Thyroid gland (tissue), 4 donors: Measurements from ENCODE around the gene PPP1R12B. TPM values are rescaled to one million over a fixed set of nuclear protein-coding genes. Genes with fewer than 3 reads are reported as not detected.
"Not testable (repeated sequence)": the region's sequence is repeated elsewhere in the genome, so short reads cannot be mapped to it uniquely, and the experiment has no call there.

Experiments used
- DNase-seq, 2 donors: peaks; one replicate each; pipeline ENCODE4 v3.0.0-alpha.2; 2019
- H3K27ac ChIP-seq, 3 donors: fragments of 200-600 bp; sonication (generic); 1 replicate in 2 of 3; 2 replicates in 1 of 3; pipeline ENCODE4 v1.5.1; 2016 to 2019; ENCODE audit warnings: mild to moderate bottlenecking in 1 of 3, moderate library complexity in 1 of 3
- H3K27me3 ChIP-seq: fragments of 200-600 bp; sonication (generic); one replicate; pipeline ENCODE4 v1.5.1; 2019
- H3K36me3 ChIP-seq, 2 donors: fragments of 200-600 bp; sonication (generic); one replicate each; pipeline ENCODE4 v1.5.1; 2016 to 2019
- H3K4me1 ChIP-seq, 2 donors: fragments of 200-600 bp; sonication (generic); one replicate each; pipeline ENCODE4 v1.5.1; 2017 to 2019
- H3K4me3 ChIP-seq, 3 donors: fragments of 200-600 bp; sonication (generic); replicated peaks in 1 of 3; 1 replicate in 2 of 3; 2 replicates in 1 of 3; pipeline ENCODE4 v1.5.1; 2016; ENCODE audit warnings: mild to moderate bottlenecking in 1 of 3
- H3K9me3 ChIP-seq: fragments of 200-600 bp; sonication (generic); one replicate; pipeline ENCODE4 v1.5.1; 2017
- CTCF ChIP-seq, 6 experiments: fragments of 200-600 bp in 3 of 6; fragments of 450-650 bp in 3 of 6; sonication (generic) in 3 of 6; IDR thresholded peaks; one replicate each; pipeline ENCODE4 v1.5.1; 2016 to 2019; ENCODE audit warnings: antibody characterized with exemption in 6 of 6, mild to moderate bottlenecking in 2 of 6, inconsistent platforms in 1 of 6, moderate library complexity in 1 of 6
- WGBS, 2 donors: methylation state at CpG; one replicate each; pipeline ENCODE4 v1.1.5; 2017; 5-methylcytosine and 5-hydroxymethylcytosine counted together
- intact Hi-C: fragments of 100-400 bp; cut with DNase I; formaldehyde crosslinking; loops from one replicate; pipeline ENCODE4 v1.15.1; 2023
- total RNA-seq, 4 donors: library from RNA; depleted of rRNA; stranded (reverse); fragments of >200 nt; gene quantifications; one replicate each; pipeline ENCODE4 v1.2.3, GENCODE V29; 2016

Gene PPP1R12B
- total RNA-seq, 4 donors from 2014 or later = 34.9 to 48.5 (median 41.3) TPM

DNA sequence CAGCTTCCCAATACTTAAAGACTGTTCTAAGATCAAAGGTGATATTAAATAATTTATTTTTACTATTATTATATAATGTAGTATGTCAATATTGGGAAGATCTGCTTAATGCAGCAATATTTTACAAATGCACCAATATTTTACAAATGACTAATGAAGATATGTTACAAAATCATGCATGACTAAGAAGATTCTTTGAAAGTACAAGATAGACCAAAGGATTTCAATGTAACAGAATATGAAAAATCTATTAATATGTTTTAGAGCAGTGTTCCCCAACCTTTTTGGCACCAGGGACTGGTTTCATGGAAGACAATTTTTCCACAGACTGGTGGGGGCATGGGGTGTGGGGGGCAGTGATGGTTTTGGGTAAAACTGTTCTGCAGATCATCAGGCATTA is 132.1 kb downstream of the PPP1R12B start:
- H3K36me3 ChIP-seq, DNase-seq, H3K4me1 ChIP-seq, H3K4me3 ChIP-seq, intact Hi-C loops, H3K9me3 ChIP-seq, H3K27me3 ChIP-seq, H3K27ac ChIP-seq: not testable (repeated sequence)

- H3K27me3 ChIP-seq, DNase-seq, H3K4me3 ChIP-seq, H3K9me3 ChIP-seq, H3K36me3 ChIP-seq, intact Hi-C loops, H3K27ac ChIP-seq, H3K4me1 ChIP-seq: not testable (repeated sequence)
- 70 to 82% methylated on average over 2 of the region's 2 CpGs for WGBS, 2 donors
Observed at GRCh38 chr1:202483362-202483761, 134.9 kb downstream of the PPP1R12B start.

- 90 to 91% methylated on average over 2 of the region's 2 CpGs for WGBS, 2 donors
Observed at GRCh38 chr1:202484032-202484431, 135.5 kb downstream of the PPP1R12B start.

DNA sequence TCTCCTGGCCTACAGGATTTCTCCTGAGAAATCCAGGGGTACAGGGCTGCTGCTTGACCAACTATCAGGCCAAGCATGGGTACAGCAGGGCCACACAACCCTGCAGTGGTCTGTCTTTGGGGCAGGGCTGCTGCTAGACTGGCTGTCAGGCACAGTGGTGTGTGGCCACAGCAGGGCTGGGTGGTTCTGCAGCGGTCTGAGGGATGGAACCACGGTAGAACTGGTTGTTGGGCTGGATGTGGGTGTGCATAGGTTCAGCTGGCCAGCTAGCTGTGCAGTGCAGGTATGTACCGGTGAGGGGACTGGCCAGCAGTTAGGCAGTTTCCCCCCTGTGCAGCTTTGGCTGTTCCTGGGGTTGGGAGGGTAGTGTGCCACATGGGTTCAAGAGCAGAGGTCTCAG is 136.3 kb downstream of the PPP1R12B start:
- 90 to 93% methylated on average over 3 of the region's 3 CpGs for WGBS, 2 donors
- H3K9me3 ChIP-seq, H3K27me3 ChIP-seq, H3K36me3 ChIP-seq, intact Hi-C loops, H3K27ac ChIP-seq, H3K4me1 ChIP-seq, H3K4me3 ChIP-seq, DNase-seq: not testable (repeated sequence)

More at GRCh38 chr1:202484032-202484431, 135.5 kb downstream of the PPP1R12B start:
- H3K9me3 ChIP-seq, H3K36me3 ChIP-seq, H3K27me3 ChIP-seq, intact Hi-C loops, DNase-seq, H3K27ac ChIP-seq, H3K4me1 ChIP-seq, H3K4me3 ChIP-seq: not testable (repeated sequence)

GRCh38 chr1:202488178-202488649 is 139.7 kb downstream of the PPP1R12B start:
- DNase-seq, H3K9me3 ChIP-seq, H3K27ac ChIP-seq, intact Hi-C loops, H3K36me3 ChIP-seq, H3K4me3 ChIP-seq, H3K27me3 ChIP-seq, H3K4me1 ChIP-seq: not testable (repeated sequence)
- WGBS, 2 donors = 89 to 96% methylated on average over 6 of the region's 6 CpGs

DNA sequence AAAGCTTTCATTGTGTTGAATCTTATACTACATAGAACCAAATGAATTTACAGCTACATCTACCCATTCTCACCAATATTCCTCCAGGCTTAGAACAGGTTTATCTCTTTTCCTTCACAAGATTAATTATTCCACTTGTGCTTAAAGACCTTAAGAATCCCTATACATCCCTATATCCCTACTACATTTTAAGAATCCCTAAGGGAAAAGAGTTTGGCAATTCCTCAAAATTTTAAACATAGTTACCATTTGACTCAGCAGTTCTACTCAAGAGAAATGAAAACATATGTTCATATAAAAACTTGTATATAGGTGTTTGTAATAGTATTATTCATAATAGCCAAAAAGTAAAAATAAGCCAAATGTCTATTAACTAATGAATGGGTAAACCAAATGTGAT is 140.6 kb downstream of the PPP1R12B start:
- intact Hi-C loops, DNase-seq, H3K4me3 ChIP-seq, H3K36me3 ChIP-seq, H3K9me3 ChIP-seq, H3K4me1 ChIP-seq, H3K27ac ChIP-seq, H3K27me3 ChIP-seq: not testable (repeated sequence)

DNA sequence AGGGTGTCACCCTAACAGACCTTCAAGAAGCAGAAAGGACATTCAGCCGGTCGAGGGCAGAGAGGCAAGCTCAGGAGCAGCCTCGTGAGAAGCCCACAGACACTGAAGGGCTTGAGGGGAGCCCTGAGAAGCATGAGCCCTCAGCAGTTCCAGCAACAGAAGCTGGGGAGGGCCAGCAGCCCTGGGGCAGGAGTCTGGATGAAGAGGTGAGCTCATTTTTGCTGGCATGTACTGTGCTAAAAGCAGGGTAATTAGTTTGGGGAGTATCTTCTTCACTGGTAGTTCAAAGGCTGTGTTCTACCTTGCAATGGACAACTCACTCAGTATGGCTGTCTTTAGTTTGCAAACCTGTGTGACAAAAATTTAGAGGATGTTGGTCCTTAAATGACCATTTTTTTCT is 144.6 kb downstream of the PPP1R12B start:
- not testable (repeated sequence) for H3K4me1 ChIP-seq, H3K27ac ChIP-seq, DNase-seq, H3K4me3 ChIP-seq, H3K9me3 ChIP-seq, H3K27me3 ChIP-seq
- 87 to 92% methylated on average over 3 of the region's 3 CpGs for whole genome bisulfite sequencing, 2 donors
- intact Hi-C loops = loop anchor here (10.0 kb wide), 2 partner anchors 112 to 222 kb away; partner anchors contain the start of gene SYT2
- H3K36me3 ChIP-seq = peaks cover 17 to 23% of the 10 kb centered on the region in 2 donors

DNA sequence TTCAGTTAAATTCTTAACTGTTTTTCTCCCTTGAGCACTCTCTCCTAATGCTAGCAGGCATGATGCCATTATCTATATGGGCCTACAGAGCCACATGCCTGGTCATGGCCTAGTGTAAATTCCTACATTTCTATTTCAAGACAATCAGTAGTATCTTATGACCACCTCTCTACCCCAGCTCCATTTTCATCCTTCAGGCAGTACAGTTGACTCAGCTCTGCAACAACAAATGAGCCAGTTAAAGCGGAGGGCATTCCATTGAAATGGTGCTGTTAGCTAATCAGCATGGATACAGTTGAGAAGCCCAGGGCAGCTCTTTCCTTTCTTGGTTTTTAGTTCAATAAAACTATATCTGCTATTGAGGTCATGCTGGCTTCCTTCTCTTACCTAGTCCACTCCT is 150.0 kb downstream of the PPP1R12B start:
- no peak for TF ChIP-seq CTCF (IDR thresholded peaks at IDR 0.05)
- 93 to 100% methylated on average over 1 of the region's 1 CpG for WGBS, 2 donors
- Histone ChIP-seq H3K4me3 (no peak overlapping the region), H3K36me3 (peaks cover 9 to 18% of the 10 kb centered on the region in 2 donors), H3K27ac (no peak overlapping the region), H3K9me3 (no peaks in the 10 kb centered on the region), H3K4me1 (no peaks in the 10 kb centered on the region), H3K27me3 (no peaks in the 10 kb centered on the region)
- DNase-seq = no peak
- intact Hi-C loops = loop anchor here (10.0 kb wide), 2 partner anchors 106 to 216 kb away; partner anchors contain the start of gene SYT2

- WGBS, 2 donors = 86 to 96% methylated on average over 3 of the region's 3 CpGs
- H3K27ac ChIP-seq, H3K4me3 ChIP-seq, DNase-seq, H3K4me1 ChIP-seq, H3K27me3 ChIP-seq, H3K9me3 ChIP-seq: not testable (repeated sequence)
- H3K36me3 ChIP-seq = peaks cover 9 to 18% of the 10 kb centered on the region in 2 donors
- intact Hi-C loops = loop anchor here (10.0 kb wide), 3 partner anchors 75 to 215 kb away; partner anchors contain the start of gene SYT2
Observed at GRCh38 chr1:202499997-202500396, 151.5 kb downstream of the PPP1R12B start.
